HL-60 (cell line): ENCODE data around the gene HEXIM1.

ENCODE experiments used
- DNase-seq, 2 experiments: peaks; one replicate each; pipeline ENCODE4 v3.0.0-alpha.2; 2010 to 2020; ENCODE audit warnings: low read depth in 1 of 2, low spot score in 1 of 2
- H3K27ac ChIP-seq: fragments of 250-450 bp; sonication (Bioruptor Pico); replicated peaks from 2 replicates; pipeline ENCODE4 v1.5.1; 2020; ENCODE audit warnings: mild to moderate bottlenecking, moderate library complexity
- H3K27me3 ChIP-seq: fragments of 250-450 bp; sonication (Bioruptor Pico); 2 replicates; pipeline ENCODE4 v1.5.1; 2021; ENCODE audit warnings: mild to moderate bottlenecking, moderate library complexity; ENCODE audit not compliant: insufficient read depth, poor library complexity, severe bottlenecking
- H3K4me3 ChIP-seq: replicated peaks from 2 replicates; pipeline ENCODE4 v1.5.1; 2011; ENCODE audit warnings: mild to moderate bottlenecking, control low read depth, low read length; ENCODE audit not compliant: insufficient read depth
- GABPA ChIP-seq: IDR thresholded peaks from 2 replicates; pipeline ENCODE4 v1.6.1; 2012; ENCODE audit warnings: low read depth
- POLR2AphosphoS5 ChIP-seq: IDR thresholded peaks from 2 replicates; pipeline ENCODE4 v1.6.1; 2012; ENCODE audit warnings: low read depth
- SPI1 ChIP-seq: IDR thresholded peaks from 2 replicates; pipeline ENCODE4 v1.6.1; 2012; ENCODE audit warnings: low read depth, mild to moderate bottlenecking, borderline replicate concordance
- TF ChIP-seq, protein P1 (sequence below): IDR thresholded peaks from 2 replicates; pipeline ENCODE4 v1.6.1; 2012; ENCODE audit warnings: low read depth; ENCODE audit not compliant: insufficient replicate concordance
- TF ChIP-seq, protein P2 (sequence below): IDR thresholded peaks from one replicate; pipeline ENCODE4 v1.5.1; 2011; ENCODE audit warnings: low read length, control low read depth, inconsistent platforms; ENCODE audit not compliant: insufficient read depth

The HEXIM1 gene

DNA sequence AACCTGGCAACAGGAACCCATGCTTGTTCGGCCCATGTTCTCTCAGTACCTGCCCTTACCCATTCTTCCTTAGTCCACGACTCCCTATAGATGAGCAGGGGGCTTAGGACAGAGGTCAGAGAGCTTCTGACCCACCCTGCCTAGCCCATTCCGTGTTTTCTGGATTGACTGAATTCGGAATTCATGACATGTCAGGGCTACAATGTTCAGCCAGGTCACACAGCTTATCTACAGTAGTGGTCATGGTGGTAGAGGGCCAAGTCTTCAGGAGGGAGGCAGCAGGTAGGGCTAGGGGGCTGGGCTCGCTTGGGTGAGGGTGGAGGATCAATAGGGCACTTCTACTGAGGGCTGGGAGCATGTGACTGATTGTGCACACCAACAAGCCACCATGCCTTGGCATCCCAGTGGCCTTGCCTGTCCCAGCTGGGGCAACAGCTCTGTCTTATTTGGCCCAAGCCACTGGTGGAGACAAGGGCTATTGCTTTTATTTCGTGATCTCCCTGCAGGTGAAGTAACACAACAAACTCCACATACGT is 16.5 kb downstream of the HEXIM1 start:
- Histone ChIP-seq H3K27ac (no peak overlapping the region), H3K27me3 (no peaks in the 10 kb centered on the region), H3K4me3 (no peak overlapping the region)
- TF ChIP-seq GABPA (no peak), POLR2AphosphoS5 (no peak), SPI1 (no peak)
- TF ChIP-seq, protein P1, sequence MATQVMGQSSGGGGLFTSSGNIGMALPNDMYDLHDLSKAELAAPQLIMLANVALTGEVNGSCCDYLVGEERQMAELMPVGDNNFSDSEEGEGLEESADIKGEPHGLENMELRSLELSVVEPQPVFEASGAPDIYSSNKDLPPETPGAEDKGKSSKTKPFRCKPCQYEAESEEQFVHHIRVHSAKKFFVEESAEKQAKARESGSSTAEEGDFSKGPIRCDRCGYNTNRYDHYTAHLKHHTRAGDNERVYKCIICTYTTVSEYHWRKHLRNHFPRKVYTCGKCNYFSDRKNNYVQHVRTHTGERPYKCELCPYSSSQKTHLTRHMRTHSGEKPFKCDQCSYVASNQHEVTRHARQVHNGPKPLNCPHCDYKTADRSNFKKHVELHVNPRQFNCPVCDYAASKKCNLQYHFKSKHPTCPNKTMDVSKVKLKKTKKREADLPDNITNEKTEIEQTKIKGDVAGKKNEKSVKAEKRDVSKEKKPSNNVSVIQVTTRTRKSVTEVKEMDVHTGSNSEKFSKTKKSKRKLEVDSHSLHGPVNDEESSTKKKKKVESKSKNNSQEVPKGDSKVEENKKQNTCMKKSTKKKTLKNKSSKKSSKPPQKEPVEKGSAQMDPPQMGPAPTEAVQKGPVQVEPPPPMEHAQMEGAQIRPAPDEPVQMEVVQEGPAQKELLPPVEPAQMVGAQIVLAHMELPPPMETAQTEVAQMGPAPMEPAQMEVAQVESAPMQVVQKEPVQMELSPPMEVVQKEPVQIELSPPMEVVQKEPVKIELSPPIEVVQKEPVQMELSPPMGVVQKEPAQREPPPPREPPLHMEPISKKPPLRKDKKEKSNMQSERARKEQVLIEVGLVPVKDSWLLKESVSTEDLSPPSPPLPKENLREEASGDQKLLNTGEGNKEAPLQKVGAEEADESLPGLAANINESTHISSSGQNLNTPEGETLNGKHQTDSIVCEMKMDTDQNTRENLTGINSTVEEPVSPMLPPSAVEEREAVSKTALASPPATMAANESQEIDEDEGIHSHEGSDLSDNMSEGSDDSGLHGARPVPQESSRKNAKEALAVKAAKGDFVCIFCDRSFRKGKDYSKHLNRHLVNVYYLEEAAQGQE, result no peak
- TF ChIP-seq, protein P2, sequence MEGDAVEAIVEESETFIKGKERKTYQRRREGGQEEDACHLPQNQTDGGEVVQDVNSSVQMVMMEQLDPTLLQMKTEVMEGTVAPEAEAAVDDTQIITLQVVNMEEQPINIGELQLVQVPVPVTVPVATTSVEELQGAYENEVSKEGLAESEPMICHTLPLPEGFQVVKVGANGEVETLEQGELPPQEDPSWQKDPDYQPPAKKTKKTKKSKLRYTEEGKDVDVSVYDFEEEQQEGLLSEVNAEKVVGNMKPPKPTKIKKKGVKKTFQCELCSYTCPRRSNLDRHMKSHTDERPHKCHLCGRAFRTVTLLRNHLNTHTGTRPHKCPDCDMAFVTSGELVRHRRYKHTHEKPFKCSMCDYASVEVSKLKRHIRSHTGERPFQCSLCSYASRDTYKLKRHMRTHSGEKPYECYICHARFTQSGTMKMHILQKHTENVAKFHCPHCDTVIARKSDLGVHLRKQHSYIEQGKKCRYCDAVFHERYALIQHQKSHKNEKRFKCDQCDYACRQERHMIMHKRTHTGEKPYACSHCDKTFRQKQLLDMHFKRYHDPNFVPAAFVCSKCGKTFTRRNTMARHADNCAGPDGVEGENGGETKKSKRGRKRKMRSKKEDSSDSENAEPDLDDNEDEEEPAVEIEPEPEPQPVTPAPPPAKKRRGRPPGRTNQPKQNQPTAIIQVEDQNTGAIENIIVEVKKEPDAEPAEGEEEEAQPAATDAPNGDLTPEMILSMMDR, result no peak
- DNase-seq, result no peak

DNA sequence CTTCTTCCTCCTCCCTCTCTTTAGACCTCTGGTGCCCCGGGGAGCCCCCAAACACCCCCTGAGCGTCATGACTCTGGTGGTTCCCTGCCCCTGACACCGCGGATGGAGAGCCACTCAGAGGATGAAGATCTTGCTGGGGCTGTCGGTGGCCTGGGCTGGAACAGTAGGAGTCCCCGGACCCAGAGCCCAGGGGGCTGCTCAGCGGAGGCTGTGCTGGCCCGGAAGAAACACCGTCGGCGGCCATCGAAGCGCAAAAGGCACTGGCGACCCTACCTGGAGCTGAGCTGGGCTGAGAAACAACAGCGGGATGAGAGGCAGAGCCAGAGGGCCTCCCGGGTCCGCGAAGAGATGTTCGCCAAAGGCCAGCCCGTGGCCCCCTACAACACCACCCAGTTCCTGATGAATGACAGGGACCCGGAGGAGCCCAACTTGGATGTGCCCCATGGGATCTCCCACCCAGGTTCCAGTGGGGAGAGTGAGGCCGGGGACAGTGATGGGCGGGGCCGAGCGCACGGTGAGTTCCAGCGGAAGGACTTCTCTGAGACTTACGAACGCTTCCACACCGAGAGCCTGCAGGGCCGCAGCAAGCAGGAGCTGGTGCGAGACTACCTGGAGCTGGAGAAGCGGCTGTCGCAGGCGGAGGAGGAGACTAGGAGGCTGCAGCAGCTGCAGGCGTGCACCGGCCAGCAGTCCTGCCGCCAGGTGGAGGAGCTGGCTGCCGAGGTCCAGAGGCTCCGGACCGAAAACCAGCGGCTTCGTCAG is 20.9 kb downstream of the HEXIM1 start:
- H3K27ac ChIP-seq, result no peak overlapping the region
- TF ChIP-seq, protein P2, result no peak
- TF ChIP-seq POLR2AphosphoS5 (no peak), SPI1 (no peak), GABPA (no peak)
- TF ChIP-seq, protein P1, result no peak
- H3K27me3 ChIP-seq, result no peaks in the 10 kb centered on the region
- H3K4me3 ChIP-seq, result no peak overlapping the region
- DNase-seq, result no peak

DNA sequence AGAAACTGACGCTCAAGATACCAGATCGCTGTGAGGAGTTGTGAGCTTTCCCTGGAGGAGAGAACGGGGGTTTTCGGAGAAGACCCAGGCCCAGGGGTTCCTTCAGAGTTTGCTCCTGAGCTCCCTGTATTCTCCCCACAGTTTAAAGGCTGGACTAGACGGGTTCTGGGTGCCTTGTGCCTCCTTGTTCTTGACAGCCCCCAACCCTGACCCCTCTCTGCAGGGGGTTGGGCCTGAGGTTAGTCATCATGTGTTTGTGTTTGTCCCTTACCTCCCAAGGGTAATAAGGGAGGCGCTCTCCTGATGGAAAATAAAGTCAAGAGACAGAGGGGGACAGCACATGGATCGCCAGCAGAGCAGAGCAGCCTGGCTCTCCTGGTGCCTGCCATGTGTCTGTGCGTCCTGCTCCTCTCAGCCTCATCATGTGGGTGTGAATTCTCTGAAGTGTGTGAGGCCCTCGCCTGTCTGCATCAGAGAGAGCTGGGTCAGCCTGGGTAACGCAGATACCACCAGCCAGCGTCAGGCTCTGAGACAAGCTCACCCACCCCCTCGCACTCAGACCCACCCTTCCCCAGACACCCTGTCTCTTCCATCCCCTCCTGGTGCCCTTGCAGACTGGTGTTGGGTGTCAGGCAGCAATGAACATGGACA is 22.1 kb downstream of the HEXIM1 start:
- no peak for TF ChIP-seq GABPA
- TF ChIP-seq, protein P1, result no peak
- TF ChIP-seq POLR2AphosphoS5, result no peak
- no peak for TF ChIP-seq SPI1
- TF ChIP-seq, protein P2, result no peak
- DNase-seq, result no peak
- Histone ChIP-seq H3K27ac (no peak overlapping the region), H3K4me3 (no peak overlapping the region), H3K27me3 (no peaks in the 10 kb centered on the region)
